ENCODE measurements around the gene STEAP4. TPM values are rescaled to one million over a fixed set of nuclear protein-coding genes. Genes with fewer than 3 reads are reported as not detected.
A peak's percentile ranks its signal among the peaks of the same experiment; 100 is the strongest.

Gene STEAP4
- total and polyA plus RNA-seq, 8 donors: 3.3 to 149 (median 14.6) TPM

DNA sequence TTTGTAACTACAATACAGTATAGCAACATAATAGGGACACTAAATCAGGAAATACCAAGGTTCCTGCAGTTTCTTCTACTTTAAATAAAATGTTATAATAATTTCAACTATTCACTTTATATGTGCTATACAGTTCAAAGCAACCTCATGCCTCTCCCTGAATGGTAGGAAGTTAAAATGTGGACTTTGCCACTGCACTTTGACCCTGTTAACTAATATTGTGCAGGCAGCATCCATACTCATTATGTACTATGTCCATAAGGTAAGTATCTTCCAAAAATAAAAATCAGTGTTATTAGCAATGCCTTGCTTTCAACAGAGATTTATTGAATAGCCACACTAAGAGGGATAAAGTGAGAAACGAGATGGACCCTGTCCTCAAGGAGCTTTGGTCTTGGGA, 4.8 kb downstream of the STEAP4 start:
- no peak for DNase-seq
- TF ChIP-seq, protein P1, sequence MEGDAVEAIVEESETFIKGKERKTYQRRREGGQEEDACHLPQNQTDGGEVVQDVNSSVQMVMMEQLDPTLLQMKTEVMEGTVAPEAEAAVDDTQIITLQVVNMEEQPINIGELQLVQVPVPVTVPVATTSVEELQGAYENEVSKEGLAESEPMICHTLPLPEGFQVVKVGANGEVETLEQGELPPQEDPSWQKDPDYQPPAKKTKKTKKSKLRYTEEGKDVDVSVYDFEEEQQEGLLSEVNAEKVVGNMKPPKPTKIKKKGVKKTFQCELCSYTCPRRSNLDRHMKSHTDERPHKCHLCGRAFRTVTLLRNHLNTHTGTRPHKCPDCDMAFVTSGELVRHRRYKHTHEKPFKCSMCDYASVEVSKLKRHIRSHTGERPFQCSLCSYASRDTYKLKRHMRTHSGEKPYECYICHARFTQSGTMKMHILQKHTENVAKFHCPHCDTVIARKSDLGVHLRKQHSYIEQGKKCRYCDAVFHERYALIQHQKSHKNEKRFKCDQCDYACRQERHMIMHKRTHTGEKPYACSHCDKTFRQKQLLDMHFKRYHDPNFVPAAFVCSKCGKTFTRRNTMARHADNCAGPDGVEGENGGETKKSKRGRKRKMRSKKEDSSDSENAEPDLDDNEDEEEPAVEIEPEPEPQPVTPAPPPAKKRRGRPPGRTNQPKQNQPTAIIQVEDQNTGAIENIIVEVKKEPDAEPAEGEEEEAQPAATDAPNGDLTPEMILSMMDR (IDR thresholded peaks at IDR 0.05): no peak
- Histone ChIP-seq H3K27ac (no peak overlapping the region), H3K4me1 (peaks cover 4 to 22% of the 10 kb centered on the region in 2 donors), H3K27me3 (peaks cover 0 to 8% of the 10 kb centered on the region in 2 donors), H3K36me3 (no peaks in the 10 kb centered on the region), H3K4me3 (no peak overlapping the region), H3K9me3 (no peaks in the 10 kb centered on the region)
- intact Hi-C loops (cut with DNase I): no loop called here
- ATAC-seq: no peak

DNA sequence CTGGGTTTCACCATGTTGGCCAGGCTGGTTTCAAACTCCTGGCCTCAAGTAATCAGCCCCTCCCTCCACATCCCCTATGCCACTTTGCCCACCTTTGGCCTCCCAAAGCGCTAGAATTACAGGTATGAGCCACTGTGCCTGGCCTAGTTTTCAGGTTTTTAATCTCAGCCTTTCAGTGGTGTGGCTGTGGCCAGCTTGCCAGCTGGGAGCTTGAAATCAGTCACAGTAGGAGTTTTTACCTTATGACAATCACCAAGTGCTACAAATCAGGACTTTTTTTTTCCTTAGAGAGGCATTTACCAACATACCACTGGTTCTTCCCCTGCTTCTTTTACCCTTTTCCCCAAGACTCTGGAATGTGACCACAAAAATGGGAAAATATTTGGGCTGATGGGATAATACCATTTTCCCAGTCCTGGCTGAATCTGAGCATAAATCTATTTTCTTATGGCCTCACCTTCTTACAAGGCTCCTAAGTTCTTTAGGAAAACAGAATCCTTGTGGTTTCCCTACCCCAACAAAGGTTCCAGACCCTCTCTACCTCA, 6.2 kb downstream of the STEAP4 start:
- Histone ChIP-seq H3K4me1 (peaks cover 4 to 19% of the 10 kb centered on the region in 2 donors), H3K36me3 (no peaks in the 10 kb centered on the region), H3K4me3 (no peak overlapping the region), H3K27me3 (no peaks in the 10 kb centered on the region), H3K9me3 (no peaks in the 10 kb centered on the region), H3K27ac (peak overlapping the region in 1 of 2 donors; percentile 13)
- no peak for ATAC-seq
- DNase-seq: no peak
- TF ChIP-seq, protein P1 (IDR thresholded peaks at IDR 0.05): no peak
- intact Hi-C loops (cut with DNase I): no loop called here

DNA sequence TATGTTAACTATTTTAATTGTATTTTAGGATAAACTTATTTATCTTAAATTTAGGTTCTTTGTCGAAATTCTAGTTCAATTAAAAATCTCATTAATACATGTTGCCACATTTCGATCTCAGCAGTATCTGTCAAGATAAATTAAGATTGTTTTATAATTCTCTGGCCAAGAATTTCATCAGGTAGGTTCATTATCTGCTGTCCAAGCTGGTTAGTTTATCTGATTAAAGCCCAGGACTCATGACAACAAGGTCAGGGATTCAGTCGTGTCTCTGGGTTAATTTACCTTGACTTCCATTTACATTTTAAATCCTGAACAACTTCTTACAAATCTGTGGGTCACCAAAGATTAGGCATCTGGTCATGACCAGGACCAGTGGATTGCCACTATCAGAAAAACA, 7.6 kb downstream of the STEAP4 start:
- H3K27me3 ChIP-seq: no peaks in the 10 kb centered on the region
- ATAC-seq: no peak
- no peak overlapping the region for H3K4me3 ChIP-seq
- no peak for DNase-seq
- TF ChIP-seq, protein P1 (IDR thresholded peaks at IDR 0.05): no peak
- H3K27ac ChIP-seq: no peak overlapping the region
- H3K36me3 ChIP-seq: no peaks in the 10 kb centered on the region
- intact Hi-C loops (cut with DNase I): no loop called here
- H3K9me3 ChIP-seq: no peaks in the 10 kb centered on the region
- H3K4me1 ChIP-seq: peaks cover 4 to 19% of the 10 kb centered on the region in 2 donors

DNA sequence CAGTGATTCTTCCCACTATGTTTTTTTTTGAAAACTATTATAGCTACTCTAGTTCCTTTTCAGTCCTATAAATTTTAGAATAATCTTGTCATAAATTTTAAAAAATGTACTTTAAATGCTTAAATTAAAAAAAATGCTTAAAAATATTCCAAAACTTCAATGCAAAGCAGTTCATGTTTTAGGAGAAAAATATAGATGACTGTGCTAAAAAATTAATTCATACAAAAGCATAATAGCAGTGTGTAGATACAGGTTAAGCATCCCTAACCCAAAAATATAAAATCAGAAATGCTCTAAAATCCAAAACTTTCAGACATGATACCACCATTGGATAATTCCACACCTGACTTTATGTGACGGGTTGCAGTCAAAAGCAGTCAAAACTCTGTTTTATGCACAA, 12.8 kb downstream of the STEAP4 start:
- Histone ChIP-seq H3K36me3 (no peaks in the 10 kb centered on the region), H3K9me3 (no peaks in the 10 kb centered on the region), H3K27me3 (no peaks in the 10 kb centered on the region), H3K4me3 (no peak overlapping the region), H3K4me1 (peaks cover 0 to 4% of the 10 kb centered on the region in 2 donors), H3K27ac (no peak overlapping the region)
- intact Hi-C loops (cut with DNase I): no loop called here
- ATAC-seq: no peak
- no peak for DNase-seq
- TF ChIP-seq, protein P1 (IDR thresholded peaks at IDR 0.05): no peak

DNA sequence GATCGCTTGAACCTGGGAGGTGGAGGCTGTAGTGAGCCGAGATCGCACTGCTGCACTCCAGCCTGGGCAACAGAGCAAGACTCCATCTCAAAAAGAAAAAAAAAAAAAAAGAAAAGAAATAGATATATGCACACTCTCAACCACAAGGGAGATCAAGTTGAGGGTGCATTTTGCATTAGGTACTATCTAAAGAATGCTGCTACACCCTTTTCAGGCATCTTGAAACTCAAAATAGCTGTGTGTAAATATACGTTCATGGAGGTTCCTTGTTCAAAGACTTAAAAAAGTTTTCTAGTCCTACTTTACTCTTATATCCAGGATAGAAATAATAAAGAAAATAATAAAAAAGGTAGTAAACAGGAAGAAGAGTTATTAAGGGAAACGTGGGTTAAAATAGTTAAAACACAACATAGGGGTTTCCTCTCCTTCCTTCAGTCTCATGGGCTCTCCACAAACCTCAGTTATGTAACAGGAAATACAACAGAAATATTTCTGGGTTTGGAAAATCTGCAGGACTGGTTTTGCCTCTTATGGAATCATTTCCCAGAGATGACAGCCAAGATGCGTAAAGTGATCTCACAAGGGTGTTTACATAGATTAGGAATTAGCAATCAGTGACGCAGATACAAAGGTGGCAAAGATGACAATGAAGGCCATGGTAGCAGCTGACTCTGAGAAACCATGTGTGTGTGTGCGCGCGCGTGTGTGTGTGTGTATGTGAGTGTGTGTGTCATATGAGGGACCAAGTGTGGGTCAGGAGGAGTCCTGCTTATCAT, 15.1 kb downstream of the STEAP4 start:
- peak overlapping the region; percentile 54 to 61 for H3K27ac ChIP-seq
- no peak overlapping the region for H3K4me3 ChIP-seq
- TF ChIP-seq, protein P1 (IDR thresholded peaks at IDR 0.05): no peak
- H3K4me1 ChIP-seq: peaks cover 0 to 4% of the 10 kb centered on the region in 2 donors
- peaks cover 0 to 15% of the 10 kb centered on the region in 2 donors for H3K36me3 ChIP-seq
- peak in 3 of 4 donors; percentile 6 to 48 (median 30) for DNase-seq
- peak; percentile 81 for ATAC-seq
- no peaks in the 10 kb centered on the region for H3K27me3 ChIP-seq
- peaks cover 0 to 2% of the 10 kb centered on the region in 2 donors for H3K9me3 ChIP-seq
- intact Hi-C loops (cut with DNase I): no loop called here

All from left lung (tissue), 10 donors.